Activated CD4-positive, alpha-beta T cell treated with anti-CD3 and anti-CD28 coated beads, Interleukin-10, Interleukin-2, amounts not matched to agents 100 ng/mL and 50 ng/mL, durations not matched to agents 16 hours and 8 hours (primary cell): ENCODE data around the gene DSCAML1.

Experiments used
- DNase-seq: peaks from one replicate; pipeline ENCODE4 v3.0.0-alpha.2; 2020

Gene DSCAML1

GRCh38 chr11:117657794-117658193 lies 139.2 kb downstream of the DSCAML1 start:
- no peak for DNase-seq

- no peak for DNase-seq
These were observed 142.4 kb downstream of the DSCAML1 start for GRCh38 chr11:117654281-117655255.

- DNase-seq, result no peak
These were observed 144.5 kb downstream of the DSCAML1 start for GRCh38 chr11:117652521-117652920.

- DNase-seq, result no peak
These were observed 147.5 kb downstream of the DSCAML1 start for GRCh38 chr11:117649296-117650055.

- DNase-seq, result no peak
These were observed 149.1 kb downstream of the DSCAML1 start for GRCh38 chr11:117647872-117648271.

GRCh38 chr11:117647207-117647606 lies 149.8 kb downstream of the DSCAML1 start:
- no peak for DNase-seq

- no peak for DNase-seq
These were observed 150.6 kb downstream of the DSCAML1 start for GRCh38 chr11:117646411-117646810.

- no peak for DNase-seq
These were observed 152.4 kb downstream of the DSCAML1 start for GRCh38 chr11:117644403-117645155.

GRCh38 chr11:117643606-117644300 lies 153.3 kb downstream of the DSCAML1 start:
- no peak for DNase-seq

- DNase-seq, result no peak
These were observed 154.2 kb downstream of the DSCAML1 start for GRCh38 chr11:117642835-117643234.

GRCh38 chr11:117642396-117642795 lies 154.6 kb downstream of the DSCAML1 start:
- no peak for DNase-seq

- DNase-seq, result no peak
These were observed 155.8 kb downstream of the DSCAML1 start for GRCh38 chr11:117641008-117641915.

GRCh38 chr11:117640041-117640440 lies 157.0 kb downstream of the DSCAML1 start:
- no peak for DNase-seq

GRCh38 chr11:117639601-117640000 lies 157.4 kb downstream of the DSCAML1 start:
- no peak for DNase-seq

GRCh38 chr11:117638911-117639543 lies 158.0 kb downstream of the DSCAML1 start:
- no peak for DNase-seq

- no peak for DNase-seq
These were observed 162.0 kb downstream of the DSCAML1 start for GRCh38 chr11:117634756-117635603.

- no peak for DNase-seq
These were observed 162.8 kb downstream of the DSCAML1 start for GRCh38 chr11:117633976-117634755.

GRCh38 chr11:117633186-117633754 lies 163.7 kb downstream of the DSCAML1 start:
- DNase-seq, result no peak

- DNase-seq, result no peak
These were observed 164.7 kb downstream of the DSCAML1 start for GRCh38 chr11:117632306-117632705.
